H4 (cell line): ENCODE results near the gene PSAPL1. TPM values are rescaled to one million over a fixed set of nuclear protein-coding genes. Genes with fewer than 3 reads are reported as not detected.

ENCODE experiments used
- DNase-seq: peaks from one replicate; pipeline ENCODE4 v3.0.0-alpha.2; 2015; ENCODE audit warnings: low spot score
- total RNA-seq: library from RNA; depleted of rRNA; stranded (reverse); fragments of >200 nt; shearing (Covaris generic); gene quantifications from 2 replicates; pipeline ENCODE4 v1.2.3, GENCODE V29; 2014; rRNA removed

Gene PSAPL1, protein sequence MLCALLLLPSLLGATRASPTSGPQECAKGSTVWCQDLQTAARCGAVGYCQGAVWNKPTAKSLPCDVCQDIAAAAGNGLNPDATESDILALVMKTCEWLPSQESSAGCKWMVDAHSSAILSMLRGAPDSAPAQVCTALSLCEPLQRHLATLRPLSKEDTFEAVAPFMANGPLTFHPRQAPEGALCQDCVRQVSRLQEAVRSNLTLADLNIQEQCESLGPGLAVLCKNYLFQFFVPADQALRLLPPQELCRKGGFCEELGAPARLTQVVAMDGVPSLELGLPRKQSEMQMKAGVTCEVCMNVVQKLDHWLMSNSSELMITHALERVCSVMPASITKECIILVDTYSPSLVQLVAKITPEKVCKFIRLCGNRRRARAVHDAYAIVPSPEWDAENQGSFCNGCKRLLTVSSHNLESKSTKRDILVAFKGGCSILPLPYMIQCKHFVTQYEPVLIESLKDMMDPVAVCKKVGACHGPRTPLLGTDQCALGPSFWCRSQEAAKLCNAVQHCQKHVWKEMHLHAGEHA
- total RNA-seq, result not detected in 2 replicates

DNA sequence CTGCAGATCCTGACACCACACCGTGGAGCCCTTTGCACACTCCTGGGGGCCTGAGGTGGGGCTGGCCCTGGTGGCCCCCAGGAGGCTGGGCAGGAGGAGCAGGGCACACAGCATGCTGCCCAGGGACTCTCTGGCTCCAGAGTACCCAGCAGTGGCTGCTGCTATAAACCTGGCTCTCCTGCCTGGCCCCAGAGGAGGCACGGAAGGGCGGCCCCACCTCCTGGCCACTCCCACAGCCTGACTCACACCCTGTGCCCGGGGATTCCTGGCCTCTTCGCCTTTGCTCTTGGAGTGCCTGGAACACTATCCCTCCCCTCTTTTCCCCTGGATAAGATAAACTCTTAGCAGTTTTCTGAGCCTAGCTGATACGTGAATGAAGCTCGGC lies at the start of gene PSAPL1:
Gene PSAPL1 (minus strand): TSS at position 165 of the 385 bp plus-strand sequence. CDS start 51 bp downstream, at position 114.
- peak; percentile 49 for DNase-seq

GRCh38 chr4:7481227-7481626 lies 46.5 kb upstream of the PSAPL1 start:
- no peak for DNase-seq

DNA sequence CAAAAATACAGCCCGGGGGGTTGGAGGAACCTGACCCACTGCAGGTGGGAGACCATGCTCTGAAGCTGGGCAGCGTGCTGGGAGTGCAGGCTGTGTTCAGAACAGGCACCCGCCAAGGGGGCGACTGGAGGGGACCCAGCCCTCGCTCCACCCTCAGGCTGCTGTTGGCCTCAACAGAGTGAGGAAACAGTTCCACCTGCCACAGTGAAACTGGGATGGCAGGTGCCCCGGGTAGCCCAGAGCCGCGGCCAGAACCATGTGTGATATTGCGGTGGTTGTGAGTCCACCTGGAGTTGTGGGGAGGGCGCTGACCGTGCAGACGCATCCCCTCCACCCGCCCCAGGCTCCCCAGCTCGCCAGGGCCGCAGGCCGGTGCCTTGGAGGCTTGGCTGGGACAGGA lies 45.7 kb upstream of the PSAPL1 start:
- no peak for DNase-seq

GRCh38 chr4:7478665-7479064 lies 43.9 kb upstream of the PSAPL1 start:
- no peak for DNase-seq

- DNase-seq, result no peak
Measured at GRCh38 chr4:7477695-7478094, 43.0 kb upstream of the PSAPL1 start.

DNA sequence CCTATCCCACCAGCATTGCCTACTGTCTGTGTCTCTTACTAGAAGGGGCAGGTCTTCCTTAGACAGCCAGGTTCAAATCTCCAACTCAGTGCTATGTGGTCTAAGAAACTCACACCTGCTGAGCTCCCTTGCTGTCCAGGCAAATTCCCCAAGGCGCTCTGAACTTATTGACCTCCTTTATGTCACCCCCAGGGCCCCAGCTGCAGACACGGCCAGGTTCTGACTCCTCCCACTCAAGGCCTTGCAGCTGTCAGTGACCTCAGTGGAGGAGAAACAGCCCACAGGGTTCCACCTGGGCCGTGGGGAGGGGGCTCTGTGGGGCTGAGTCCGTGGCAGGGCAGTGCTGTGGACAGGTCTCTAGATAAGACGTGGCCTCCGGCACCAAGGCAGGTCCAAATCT lies 42.1 kb upstream of the PSAPL1 start:
- no peak for DNase-seq

- no peak for DNase-seq
Measured at GRCh38 chr4:7475207-7475606, 40.5 kb upstream of the PSAPL1 start.

DNA sequence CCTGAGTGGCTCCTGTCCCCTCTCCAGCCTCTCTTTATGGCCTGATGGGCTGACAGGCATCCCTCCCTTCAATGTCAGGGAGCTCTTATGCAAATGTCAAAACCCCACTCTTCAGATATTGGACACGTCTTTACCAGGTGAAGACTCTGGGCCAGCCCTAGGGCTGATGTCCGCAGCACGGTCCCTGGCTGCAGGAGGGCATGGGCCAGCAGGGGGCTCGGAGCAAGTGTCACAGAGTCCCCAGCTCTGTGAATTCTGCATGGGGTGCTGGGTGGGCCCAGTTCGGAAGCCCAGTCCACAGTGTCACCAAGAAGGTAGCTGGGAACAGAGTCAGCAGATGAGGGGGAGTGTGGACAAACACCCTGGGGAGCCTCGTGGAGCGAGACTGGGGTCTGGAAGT lies 39.6 kb upstream of the PSAPL1 start:
- no peak for DNase-seq

- no peak for DNase-seq
Measured at GRCh38 chr4:7473081-7473480, 38.4 kb upstream of the PSAPL1 start.

DNA sequence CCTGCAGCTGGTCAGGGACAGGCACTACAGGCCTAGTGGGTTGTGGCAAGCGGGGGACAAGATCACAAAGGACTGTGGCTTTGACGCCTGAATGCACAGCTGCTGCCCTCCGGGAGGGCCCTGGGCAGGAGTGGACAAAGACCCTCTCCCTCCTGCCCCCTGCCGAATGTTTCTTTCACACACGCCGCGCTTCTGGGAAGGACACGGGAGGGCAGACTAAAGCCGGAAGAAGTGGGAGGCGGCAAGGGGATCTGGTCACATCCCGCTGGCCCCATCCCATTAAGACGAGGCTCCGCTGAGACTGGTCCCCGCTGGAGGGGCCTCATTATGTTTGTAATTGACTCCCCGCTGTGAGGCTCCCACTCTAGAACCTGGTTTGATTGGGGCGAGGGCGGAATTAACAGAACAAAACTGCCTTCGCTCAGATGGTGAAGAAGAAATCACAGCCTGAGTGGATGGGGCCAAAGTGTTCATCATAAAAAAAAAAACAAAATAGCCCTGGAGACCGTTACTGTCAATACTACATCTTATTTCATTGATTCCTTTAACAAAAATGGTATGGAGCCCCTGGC lies 37.8 kb upstream of the PSAPL1 start:
- DNase-seq, result no peak

DNA sequence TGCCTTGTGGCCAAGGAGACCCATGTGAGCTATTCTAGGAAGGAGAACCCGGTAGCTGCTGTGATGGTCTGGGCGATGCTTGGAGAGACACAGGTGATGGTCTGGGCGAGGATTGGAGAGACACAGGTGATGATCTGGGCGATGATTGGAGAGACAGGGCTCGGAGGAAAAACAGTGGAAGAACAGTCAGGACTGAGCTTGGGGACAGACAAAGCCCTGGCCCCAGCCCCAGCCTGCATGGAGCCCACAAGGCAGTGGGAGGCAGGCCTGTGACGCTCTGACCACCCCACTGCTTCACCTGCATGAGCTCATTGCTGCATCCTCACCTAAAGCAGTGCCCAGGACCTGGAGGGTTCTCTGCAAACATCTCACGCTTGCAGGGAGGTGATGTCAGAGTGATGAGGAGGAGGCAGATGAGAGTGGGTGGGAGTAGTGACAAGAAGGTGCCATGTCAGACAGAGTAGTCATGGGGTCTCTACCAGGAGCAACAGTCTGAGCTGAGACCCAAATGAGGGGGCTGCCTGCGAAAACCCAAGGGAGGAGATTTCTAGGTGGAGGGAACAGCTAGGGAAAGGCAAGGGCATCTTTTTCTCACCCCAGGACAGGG lies 35.9 kb upstream of the PSAPL1 start:
- no peak for DNase-seq

GRCh38 chr4:7470111-7470510 lies 35.4 kb upstream of the PSAPL1 start:
- DNase-seq, result no peak

GRCh38 chr4:7469023-7469422 lies 34.3 kb upstream of the PSAPL1 start:
- DNase-seq, result no peak

- DNase-seq, result no peak
Measured at GRCh38 chr4:7467471-7467870, 32.7 kb upstream of the PSAPL1 start.

GRCh38 chr4:7466904-7467303 lies 32.2 kb upstream of the PSAPL1 start:
- no peak for DNase-seq

DNA sequence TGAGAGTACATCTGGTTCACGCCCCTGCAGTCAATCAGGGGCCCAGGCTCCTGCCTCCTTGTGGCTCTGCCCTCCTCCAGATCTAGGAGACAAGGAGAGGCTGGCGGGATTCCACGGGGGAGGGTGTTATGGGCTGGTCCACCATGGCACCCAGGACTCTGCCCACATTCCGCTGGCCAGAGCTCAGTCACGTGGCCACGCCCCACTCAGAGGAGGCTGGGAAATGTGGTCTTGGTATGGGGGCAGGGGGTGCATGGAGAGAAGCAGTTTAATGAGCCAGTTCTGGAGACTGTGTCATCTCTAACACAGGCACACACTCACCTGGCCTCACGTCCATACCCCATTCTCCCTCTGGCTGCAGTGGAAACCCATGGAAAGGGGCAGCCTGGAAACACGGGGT lies 31.5 kb upstream of the PSAPL1 start:
- DNase-seq, result no peak

DNA sequence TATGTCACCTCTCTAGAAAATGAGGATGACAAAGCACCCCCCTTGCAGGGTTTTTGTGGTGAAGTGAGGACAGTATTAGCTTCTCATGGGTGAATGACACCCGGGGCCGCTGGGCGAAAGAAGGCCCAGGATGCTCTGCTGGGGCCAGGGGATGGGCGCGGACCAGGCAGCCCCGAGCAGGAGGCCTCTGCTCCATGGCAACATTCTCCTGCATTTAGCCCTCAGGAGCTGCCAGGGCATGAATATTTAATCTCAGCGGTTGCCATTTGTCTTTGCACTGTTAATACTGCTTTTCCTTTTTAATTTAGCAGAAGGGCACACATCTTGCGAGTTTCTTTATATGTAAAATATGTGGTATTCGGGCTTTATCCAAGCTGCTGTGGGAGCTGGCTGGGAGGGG lies 30.3 kb upstream of the PSAPL1 start:
- no peak for DNase-seq

- no peak for DNase-seq
Measured at GRCh38 chr4:7464259-7464655, 29.5 kb upstream of the PSAPL1 start.

- no peak for DNase-seq
Measured at GRCh38 chr4:7463566-7464258, 29.0 kb upstream of the PSAPL1 start.

DNA sequence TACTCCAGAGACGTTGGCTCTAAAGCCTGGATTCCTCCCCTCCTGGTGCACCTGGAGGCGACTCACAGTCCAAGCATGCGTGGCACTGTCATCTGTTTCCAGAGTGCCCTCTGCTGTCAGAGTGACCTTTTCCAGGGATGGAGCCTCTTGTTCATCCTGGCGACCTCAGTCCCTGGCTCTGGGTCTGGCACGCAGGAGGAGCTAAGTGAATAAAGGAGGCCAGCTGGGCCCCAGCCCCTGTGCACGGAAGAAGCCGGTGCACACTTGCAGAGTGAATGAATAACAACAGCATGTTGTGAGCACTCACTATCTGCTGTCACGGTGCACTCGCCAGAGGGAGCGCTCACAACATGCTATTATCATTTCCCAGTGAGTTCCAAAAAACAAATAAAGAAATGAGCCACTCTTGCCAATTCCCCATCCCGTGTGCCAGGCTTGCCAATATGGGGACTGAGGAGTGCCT lies 27.8 kb upstream of the PSAPL1 start:
- DNase-seq, result no peak

DNA sequence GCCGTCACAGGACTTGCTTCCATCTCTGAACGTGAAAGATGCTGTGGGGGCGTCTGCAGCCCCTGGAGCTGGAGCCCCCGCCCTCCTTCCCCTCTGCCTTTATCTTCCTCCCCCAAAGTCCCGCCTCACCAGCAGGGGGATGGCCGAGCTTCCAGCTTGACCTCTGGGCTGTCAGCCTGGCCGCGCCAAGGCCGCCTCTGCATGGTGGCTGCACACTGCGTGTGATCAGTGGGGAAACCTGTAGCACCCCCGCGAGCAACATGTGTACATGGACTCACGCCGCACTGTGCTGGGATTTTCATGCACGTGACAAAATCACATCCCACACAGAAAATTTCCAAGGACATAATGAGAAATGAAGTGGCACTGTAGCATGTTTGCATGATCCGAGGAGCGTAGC lies 26.5 kb upstream of the PSAPL1 start:
- no peak for DNase-seq

- DNase-seq, result no peak
Measured at GRCh38 chr4:7460566-7460965, 25.8 kb upstream of the PSAPL1 start.
